ENCODE data around the gene IGLL1. TPM values are rescaled to one million over a fixed set of nuclear protein-coding genes. Genes with fewer than 3 reads are reported as not detected.

Gene IGLL1
- total RNA-seq, 4 donors from 2014 or later, result not detected

Other genes with a start within 250 kb of the IGLL1 start
- gene DRICH1, start 52.0 kb upstream of the IGLL1 start, total RNA-seq, result 1 to 10 TPM in 1 of 4 donors, not detected in 3; 1.3 TPM
- not detected for gene RGL4, start 110.7 kb upstream of the IGLL1 start, total RNA-seq
- 1 to 10 TPM; 1.7 to 5.1 (median 3.1) TPM for gene ZNF70, start 170.8 kb upstream of the IGLL1 start, total RNA-seq
- not detected for gene VPREB3, start 174.1 kb upstream of the IGLL1 start, total RNA-seq
- gene C22orf15, start 182.7 kb upstream of the IGLL1 start, total RNA-seq, result not detected
- gene CHCHD10, start 187.7 kb upstream of the IGLL1 start, total RNA-seq, result 10 to 100 TPM; 26.7 to 46.4 (median 32.2) TPM
- gene MMP11, start 192.6 kb upstream of the IGLL1 start, total RNA-seq, result 1 to 10 TPM in 2 of 4 donors, under 1 TPM in 1, not detected in 1; 0.60 to 3.9 (median 2.1) TPM
- 10 to 100 TPM; 54.2 to 73.9 (median 61.3) TPM for gene SMARCB1, start 206.7 kb upstream of the IGLL1 start, total RNA-seq